ENCODE results near the gene ANKLE1.

- TF ChIP-seq EZH2 (IDR thresholded peaks at IDR 0.05; ENCODE audit: low read length): no peak
- no peak for TF ChIP-seq CTCF (optimal IDR thresholded peaks at IDR 0.05 in 1 of 3, IDR thresholded peaks at IDR 0.05 in 1 of 3, conservative IDR thresholded peaks at IDR 0.05 in 1 of 3; ENCODE audit: extremely low read depth in 1 of 3, insufficient read depth in 2 of 3, low read length in 3 of 3)
These were observed 51.2 kb downstream of the ANKLE1 start for GRCh38 chr19:17332677-17333581.
